Activated CD8-positive, alpha-beta T cell treated with anti-CD3 and anti-CD28 coated beads for 36 hours (primary cell): ENCODE measurements around the gene CAMTA1. TPM values are rescaled to one million over a fixed set of nuclear protein-coding genes. Genes with fewer than 3 reads are reported as not detected.

ENCODE experiments used
- ATAC-seq: fragments of 200-7000 bp; cut with Tn5 transposase; one replicate; pipeline ENCODE4 v1.10.0; 2021; ENCODE audit warnings: mild to moderate bottlenecking, moderate library complexity
- CTCF ChIA-PET: fragments of 350-600 bp; sonication (Branson Sonifier 250); formaldehyde crosslinking; loops from one replicate; lab custom pipeline; 2021; ENCODE audit warnings: antibody characterized with exemption; lab: Charles Lee
- POLR2A ChIA-PET: fragments of 350-600 bp; sonication (Branson Sonifier 250); formaldehyde crosslinking; loops from one replicate; lab custom pipeline; 2021; ENCODE audit warnings: antibody characterized with exemption; lab: Charles Lee
- DNase-seq: peaks from one replicate; pipeline ENCODE4 v3.0.0-alpha.2; 2020
- H3K27ac Mint-ChIP-seq: one replicate; pipeline ENCODE4 v1.8.0; 2021; ENCODE audit warnings: mild to moderate bottlenecking, mixed read lengths
- H3K27me3 Mint-ChIP-seq: one replicate; pipeline ENCODE4 v1.8.0; 2021; ENCODE audit warnings: mixed read lengths
- H3K36me3 Mint-ChIP-seq: one replicate; pipeline ENCODE4 v1.8.0; 2021; ENCODE audit warnings: low read depth, mixed read lengths
- H3K4me1 Mint-ChIP-seq: one replicate; pipeline ENCODE4 v1.8.0; 2021; ENCODE audit warnings: low read depth, mixed read lengths
- H3K4me3 Mint-ChIP-seq: one replicate; pipeline ENCODE4 v1.8.0; 2021; ENCODE audit warnings: mild to moderate bottlenecking, moderate library complexity, mixed read lengths
- H3K9me3 Mint-ChIP-seq: one replicate; pipeline ENCODE4 v1.8.0; 2021; ENCODE audit warnings: mixed read lengths
- intact Hi-C: fragments of 100-400 bp; cut with micrococcal nuclease; formaldehyde crosslinking; loops from one replicate; pipeline ENCODE4 v1.10.0; 2022
- total RNA-seq, 2 experiments: library from RNA; stranded (reverse); gene quantifications; one replicate each; pipeline ENCODE4 v1.2.3, GENCODE V29; 2021
- TF ChIP-seq, protein P1 (sequence below): fragments of 200-600 bp; IDR thresholded peaks from one replicate; pipeline ENCODE4 v1.8.0; 2022; ENCODE audit warnings: antibody characterized with exemption, mild to moderate bottlenecking

Gene CAMTA1
- total RNA-seq, 2 experiments from 2014 or later = 67.7 to 70.9 TPM

- ChIA-PET CTCF (no interaction called here), POLR2A (no interaction called here)
- DNase-seq (no peak), ATAC-seq (no peak)
- Mint-ChIP-seq H3K9me3 (peaks cover 7% of the 10 kb centered on the region), H3K36me3 (no peaks in the 10 kb centered on the region), H3K4me3 (no peak overlapping the region), H3K27me3 (no peaks in the 10 kb centered on the region), H3K4me1 (no peaks in the 10 kb centered on the region), H3K27ac (no peak overlapping the region)
- intact Hi-C loops = no loop called here
- TF ChIP-seq, protein P1, sequence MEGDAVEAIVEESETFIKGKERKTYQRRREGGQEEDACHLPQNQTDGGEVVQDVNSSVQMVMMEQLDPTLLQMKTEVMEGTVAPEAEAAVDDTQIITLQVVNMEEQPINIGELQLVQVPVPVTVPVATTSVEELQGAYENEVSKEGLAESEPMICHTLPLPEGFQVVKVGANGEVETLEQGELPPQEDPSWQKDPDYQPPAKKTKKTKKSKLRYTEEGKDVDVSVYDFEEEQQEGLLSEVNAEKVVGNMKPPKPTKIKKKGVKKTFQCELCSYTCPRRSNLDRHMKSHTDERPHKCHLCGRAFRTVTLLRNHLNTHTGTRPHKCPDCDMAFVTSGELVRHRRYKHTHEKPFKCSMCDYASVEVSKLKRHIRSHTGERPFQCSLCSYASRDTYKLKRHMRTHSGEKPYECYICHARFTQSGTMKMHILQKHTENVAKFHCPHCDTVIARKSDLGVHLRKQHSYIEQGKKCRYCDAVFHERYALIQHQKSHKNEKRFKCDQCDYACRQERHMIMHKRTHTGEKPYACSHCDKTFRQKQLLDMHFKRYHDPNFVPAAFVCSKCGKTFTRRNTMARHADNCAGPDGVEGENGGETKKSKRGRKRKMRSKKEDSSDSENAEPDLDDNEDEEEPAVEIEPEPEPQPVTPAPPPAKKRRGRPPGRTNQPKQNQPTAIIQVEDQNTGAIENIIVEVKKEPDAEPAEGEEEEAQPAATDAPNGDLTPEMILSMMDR = no peak
Observed at GRCh38 chr1:7491818-7492173, 706.5 kb downstream of the CAMTA1 start.

- DNase-seq = no peak
- H3K9me3 Mint-ChIP-seq = peaks cover 7% of the 10 kb centered on the region
- ChIA-PET CTCF (no interaction called here), POLR2A (no interaction called here)
- H3K27me3 Mint-ChIP-seq = no peaks in the 10 kb centered on the region
- H3K36me3 Mint-ChIP-seq = no peaks in the 10 kb centered on the region
- TF ChIP-seq, protein P1 = no peak
- H3K4me3 Mint-ChIP-seq = no peak overlapping the region
- no peak for ATAC-seq
- intact Hi-C loops = no loop called here
- no peaks in the 10 kb centered on the region for H3K4me1 Mint-ChIP-seq
- H3K27ac Mint-ChIP-seq = no peak overlapping the region
Observed at GRCh38 chr1:7493711-7494454, 708.6 kb downstream of the CAMTA1 start.

GRCh38 chr1:7495962-7496361, 710.7 kb downstream of the CAMTA1 start:
- H3K27ac Mint-ChIP-seq = no peak overlapping the region
- no peaks in the 10 kb centered on the region for H3K4me1 Mint-ChIP-seq
- no peak overlapping the region for H3K4me3 Mint-ChIP-seq
- DNase-seq = no peak
- no peak for ATAC-seq
- no peaks in the 10 kb centered on the region for H3K27me3 Mint-ChIP-seq
- CTCF ChIA-PET = no interaction called here
- intact Hi-C loops = no loop called here
- POLR2A ChIA-PET = no interaction called here
- H3K36me3 Mint-ChIP-seq = no peaks in the 10 kb centered on the region
- TF ChIP-seq, protein P1 = no peak
- peaks cover 7% of the 10 kb centered on the region for H3K9me3 Mint-ChIP-seq

GRCh38 chr1:7497107-7497637, 711.9 kb downstream of the CAMTA1 start:
- no peaks in the 10 kb centered on the region for H3K27me3 Mint-ChIP-seq
- CTCF ChIA-PET = no interaction called here
- intact Hi-C loops = no loop called here
- DNase-seq = no peak
- no peaks in the 10 kb centered on the region for H3K4me1 Mint-ChIP-seq
- POLR2A ChIA-PET = no interaction called here
- no peak for ATAC-seq
- no peak overlapping the region for H3K4me3 Mint-ChIP-seq
- no peaks in the 10 kb centered on the region for H3K36me3 Mint-ChIP-seq
- peaks cover 7% of the 10 kb centered on the region for H3K9me3 Mint-ChIP-seq
- no peak overlapping the region for H3K27ac Mint-ChIP-seq
- TF ChIP-seq, protein P1 = no peak

- ATAC-seq = no peak
- H3K9me3 Mint-ChIP-seq = no peaks in the 10 kb centered on the region
Observed at GRCh38 chr1:7500381-7501083, 715.3 kb downstream of the CAMTA1 start.

More at GRCh38 chr1:7500381-7501083, 715.3 kb downstream of the CAMTA1 start:
- TF ChIP-seq, protein P1 = no peak
- intact Hi-C loops = no loop called here
- H3K27me3 Mint-ChIP-seq = no peaks in the 10 kb centered on the region
- H3K36me3 Mint-ChIP-seq = no peaks in the 10 kb centered on the region
- DNase-seq = no peak
- H3K4me3 Mint-ChIP-seq = no peak overlapping the region
- ChIA-PET CTCF (no interaction called here), POLR2A (no interaction called here)
- no peaks in the 10 kb centered on the region for H3K4me1 Mint-ChIP-seq
- no peak overlapping the region for H3K27ac Mint-ChIP-seq
